Activated naive CD4-positive, alpha-beta T cell treated with anti-CD3 and anti-CD28 coated beads, Interleukin-2, amount 50 U/mL, for 24 hours (primary cell): ENCODE results near the gene NDUFB10.

ENCODE experiments used
- H3K27ac Mint-ChIP-seq: one replicate; pipeline ENCODE4 v1.8.0; 2021; ENCODE audit warnings: mild to moderate bottlenecking, mixed read lengths
- H3K27me3 Mint-ChIP-seq: one replicate; pipeline ENCODE4 v1.8.0; 2021; ENCODE audit warnings: mixed read lengths
- H3K36me3 Mint-ChIP-seq: one replicate; pipeline ENCODE4 v1.8.0; 2021; ENCODE audit warnings: mixed read lengths
- H3K4me1 Mint-ChIP-seq: one replicate; pipeline ENCODE4 v1.8.0; 2021; ENCODE audit warnings: mixed read lengths
- H3K4me3 Mint-ChIP-seq: one replicate; pipeline ENCODE4 v1.8.0; 2021; ENCODE audit warnings: mild to moderate bottlenecking, mixed read lengths
- H3K9me3 Mint-ChIP-seq: one replicate; pipeline ENCODE4 v1.8.0; 2021; ENCODE audit warnings: mixed read lengths

The NDUFB10 gene

GRCh38 chr16:1982991-1983543 is 23.7 kb downstream of the NDUFB10 start:
- peaks cover 2% of the 10 kb centered on the region for H3K27me3 Mint-ChIP-seq
- peak overlapping the region; percentile 81 for H3K4me3 Mint-ChIP-seq
- H3K9me3 Mint-ChIP-seq = no peaks in the 10 kb centered on the region
- H3K4me1 Mint-ChIP-seq = peaks cover 14% of the 10 kb centered on the region
- H3K27ac Mint-ChIP-seq = peak overlapping the region; percentile 55
- H3K36me3 Mint-ChIP-seq = peaks cover 4% of the 10 kb centered on the region

DNA sequence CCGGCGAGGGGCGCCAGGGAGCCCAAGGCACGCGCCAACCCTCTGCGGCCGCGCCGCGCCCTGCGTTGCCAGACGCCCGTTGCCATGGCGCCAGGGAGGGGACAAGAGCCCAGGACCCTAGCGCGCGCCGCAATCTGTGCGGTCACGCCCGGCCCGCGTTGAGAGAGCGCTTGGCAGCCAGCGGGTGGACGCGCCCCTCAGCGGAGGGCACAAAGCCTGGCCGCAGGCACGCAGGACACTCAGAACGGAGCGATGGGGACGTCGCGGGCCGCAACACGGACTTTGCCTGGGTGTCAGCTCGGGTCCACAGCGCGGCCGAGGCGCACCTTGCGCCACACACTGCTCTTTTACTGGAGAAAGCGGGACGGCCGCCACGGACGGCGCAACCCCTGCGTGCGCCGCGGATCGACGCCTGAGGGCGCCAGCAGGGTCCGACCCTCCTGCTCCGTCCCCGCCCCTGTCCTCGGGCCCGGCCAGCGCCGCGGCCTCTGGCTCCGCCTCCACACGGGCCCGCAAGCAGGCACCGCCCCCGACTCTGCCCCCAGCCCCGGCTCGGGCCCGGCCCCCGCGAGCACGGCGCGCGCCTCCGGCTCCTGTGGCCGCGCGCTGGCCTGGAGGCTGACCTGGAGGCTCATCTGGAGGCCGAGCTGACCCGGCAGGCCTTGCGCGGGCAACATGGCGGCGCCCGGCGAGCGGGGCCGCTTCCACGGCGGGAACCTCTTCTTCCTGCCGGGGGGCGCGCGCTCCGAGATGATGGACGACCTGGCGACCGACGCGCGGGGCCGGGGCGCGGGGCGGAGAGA is 24.4 kb downstream of the NDUFB10 start, which contains the start of gene GFER:
GFER (plus strand) TSS at position 650 of the 803 bp plus-strand sequence; CDS start at position 676, 26 bp downstream.
- peak within 1 kb of the TSS; percentile 55 for H3K27ac Mint-ChIP-seq
- peaks cover 17% of the 10 kb centered on the region for H3K4me1 Mint-ChIP-seq
- peak within 1 kb of the TSS; percentile 81 for H3K4me3 Mint-ChIP-seq

GRCh38 chr16:1984347-1985225 is 25.2 kb downstream of the NDUFB10 start:
- peaks cover 20% of the 10 kb centered on the region for H3K4me1 Mint-ChIP-seq
- no peaks in the 10 kb centered on the region for H3K9me3 Mint-ChIP-seq
- H3K4me3 Mint-ChIP-seq = peak overlapping the region; percentile 80
- H3K36me3 Mint-ChIP-seq = peaks cover 3% of the 10 kb centered on the region
- H3K27me3 Mint-ChIP-seq = peaks cover 11% of the 10 kb centered on the region
- no peak overlapping the region for H3K27ac Mint-ChIP-seq

More for the DNA sequence above, 24.4 kb downstream of the NDUFB10 start, which contains the start of gene GFER:
- H3K27me3 Mint-ChIP-seq = peaks cover 5% of the 10 kb centered on the region
- H3K9me3 Mint-ChIP-seq = no peaks in the 10 kb centered on the region
- peaks cover 4% of the 10 kb centered on the region for H3K36me3 Mint-ChIP-seq

DNA sequence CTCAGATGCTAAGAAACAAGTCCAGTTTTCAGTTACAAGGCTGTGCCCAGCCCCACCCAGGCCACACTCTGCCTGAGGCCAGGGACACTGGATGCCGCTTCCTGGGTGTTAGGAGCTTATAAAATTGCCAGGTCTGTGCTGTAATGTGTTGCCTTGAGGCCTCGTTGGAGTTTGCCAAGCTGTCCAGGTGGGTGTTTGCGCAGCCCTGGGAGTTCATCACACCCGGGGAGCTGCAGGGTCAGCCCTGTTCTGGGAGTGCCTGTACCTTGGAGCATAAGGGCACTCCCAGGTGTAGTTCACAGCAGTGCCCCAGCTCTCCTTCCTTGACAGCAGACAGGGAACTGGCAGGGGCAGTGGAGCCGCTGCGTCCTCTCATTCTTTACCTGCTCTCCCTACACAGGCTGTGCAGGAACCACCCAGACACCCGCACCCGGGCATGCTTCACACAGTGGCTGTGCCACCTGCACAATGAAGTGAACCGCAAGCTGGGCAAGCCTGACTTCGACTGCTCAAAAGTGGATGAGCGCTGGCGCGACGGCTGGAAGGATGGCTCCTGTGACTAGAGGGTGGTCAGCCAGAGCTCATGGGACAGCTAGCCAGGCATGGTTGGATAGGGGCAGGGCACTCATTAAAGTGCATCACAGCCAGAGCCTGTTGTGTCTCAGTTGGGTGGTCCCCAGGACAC is 26.3 kb downstream of the NDUFB10 start:
- Mint-ChIP-seq H3K27me3 (peaks cover 11% of the 10 kb centered on the region), H3K9me3 (no peaks in the 10 kb centered on the region), H3K36me3 (peaks cover 3% of the 10 kb centered on the region), H3K27ac (peak overlapping the region; percentile 30), H3K4me1 (peaks cover 20% of the 10 kb centered on the region), H3K4me3 (peak overlapping the region; percentile 80)

GRCh38 chr16:1987198-1987597 is 27.9 kb downstream of the NDUFB10 start:
- Mint-ChIP-seq H3K27ac (no peak overlapping the region), H3K4me3 (no peak overlapping the region), H3K9me3 (no peaks in the 10 kb centered on the region), H3K36me3 (peaks cover 3% of the 10 kb centered on the region), H3K4me1 (peaks cover 31% of the 10 kb centered on the region), H3K27me3 (peaks cover 9% of the 10 kb centered on the region)

DNA sequence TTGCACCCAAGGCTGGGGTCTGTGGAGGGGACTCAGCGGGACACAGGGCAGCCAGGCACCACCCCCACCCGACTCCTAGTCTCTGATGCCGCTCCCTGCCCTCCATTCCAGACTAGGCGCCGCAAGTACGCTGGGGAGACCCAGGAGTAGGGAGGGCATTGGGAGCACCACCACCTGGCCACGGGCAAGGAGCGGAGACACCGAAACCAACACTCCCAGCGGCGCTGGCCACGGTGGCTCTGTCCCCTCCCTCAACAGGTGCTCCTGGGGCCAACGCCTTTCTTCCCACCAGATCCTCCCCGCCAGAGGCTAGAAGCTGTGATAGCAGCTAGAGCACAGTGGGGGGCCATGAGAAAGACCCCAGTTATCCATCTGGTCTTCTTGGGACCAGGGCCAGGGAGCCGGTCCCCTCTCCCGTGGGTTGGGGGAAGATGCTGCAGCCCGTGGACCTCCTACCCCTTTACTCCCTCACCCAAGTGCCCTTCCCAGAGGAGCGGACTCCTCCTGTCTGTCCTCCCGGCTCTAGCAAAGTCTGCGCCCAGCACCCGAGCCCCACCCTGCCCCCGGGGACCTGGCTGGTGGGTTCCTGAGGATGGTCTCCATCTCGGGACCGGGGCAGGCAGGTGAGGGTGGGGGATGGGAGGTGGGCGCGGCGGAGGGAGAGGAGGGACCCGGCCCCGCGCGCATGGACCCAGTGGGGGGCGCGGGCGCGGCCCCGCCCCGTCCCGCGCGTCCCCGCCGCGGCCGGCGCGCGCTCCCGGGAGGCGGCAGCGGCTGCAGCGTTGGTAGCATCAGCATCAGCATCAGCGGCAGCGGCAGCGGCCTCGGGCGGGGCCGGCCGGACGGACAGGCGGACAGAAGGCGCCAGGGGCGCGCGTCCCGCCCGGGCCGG is 30.1 kb downstream of the NDUFB10 start, which contains the start of gene SYNGR3:
SYNGR3 (plus strand) TSS at position 762 of the 892 bp plus-strand sequence. CDS start 133 bp downstream, outside the sequence.
- peaks cover 3% of the 10 kb centered on the region for H3K36me3 Mint-ChIP-seq
- peak within 1 kb of the TSS; percentile 77 for H3K4me3 Mint-ChIP-seq
- H3K4me1 Mint-ChIP-seq = peaks cover 29% of the 10 kb centered on the region
- peaks cover 9% of the 10 kb centered on the region for H3K27me3 Mint-ChIP-seq
- H3K27ac Mint-ChIP-seq = no peak within 1 kb of the TSS
- H3K9me3 Mint-ChIP-seq = no peaks in the 10 kb centered on the region

- no peak overlapping the region for H3K27ac Mint-ChIP-seq
Measured at GRCh38 chr16:1990101-1990350, 30.7 kb downstream of the NDUFB10 start.

GRCh38 chr16:1990351-1991134 is 31.2 kb downstream of the NDUFB10 start:
- Mint-ChIP-seq H3K9me3 (no peaks in the 10 kb centered on the region), H3K4me3 (peak overlapping the region; percentile 77), H3K27ac (no peak overlapping the region), H3K36me3 (peaks cover 3% of the 10 kb centered on the region), H3K4me1 (peaks cover 21% of the 10 kb centered on the region), H3K27me3 (peaks cover 9% of the 10 kb centered on the region)

More at GRCh38 chr16:1990101-1990350, 30.7 kb downstream of the NDUFB10 start:
- Mint-ChIP-seq H3K4me3 (no peak overlapping the region), H3K36me3 (peaks cover 3% of the 10 kb centered on the region), H3K4me1 (peaks cover 24% of the 10 kb centered on the region), H3K9me3 (no peaks in the 10 kb centered on the region), H3K27me3 (peaks cover 9% of the 10 kb centered on the region)

DNA sequence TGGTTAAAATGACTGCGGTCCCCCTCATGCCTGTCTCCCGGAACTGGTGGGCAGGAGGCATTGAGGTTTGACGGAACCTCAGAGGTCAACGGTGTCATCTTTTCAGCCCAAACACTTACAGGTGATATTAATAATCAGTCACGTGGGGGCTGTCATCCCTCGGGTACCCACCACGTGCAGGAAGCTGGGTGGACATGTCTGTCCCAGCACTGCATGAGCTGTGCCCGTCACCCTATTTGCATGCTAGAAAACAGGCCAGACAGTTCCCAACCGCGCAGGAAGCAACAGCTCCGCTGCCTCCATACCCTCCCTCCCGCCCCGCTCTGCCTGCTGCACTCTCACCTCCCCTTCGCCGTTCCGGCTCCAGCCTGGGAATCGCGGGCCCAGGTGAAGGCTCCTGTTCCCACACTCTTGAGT is 31.8 kb downstream of the NDUFB10 start:
- peak overlapping the region; percentile 77 for H3K4me3 Mint-ChIP-seq

DNA sequence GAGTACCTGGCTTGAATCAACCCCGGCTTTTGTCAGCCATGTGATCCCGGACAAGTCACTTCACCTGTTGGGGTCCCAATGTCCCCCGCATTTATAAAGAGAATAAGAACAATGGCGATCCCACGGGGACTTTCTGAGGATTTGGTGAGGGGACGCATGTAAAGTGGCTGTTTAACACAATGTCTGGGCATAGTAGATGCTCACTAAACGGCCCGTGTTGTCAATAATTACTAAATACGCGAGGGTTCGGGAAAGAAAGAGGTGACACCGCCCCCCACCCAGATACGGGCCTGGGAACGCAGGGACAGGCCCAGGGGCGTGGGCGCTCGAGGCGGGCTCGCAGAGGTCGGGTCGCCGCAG is 32.2 kb downstream of the NDUFB10 start:
- peaks cover 2% of the 10 kb centered on the region for H3K36me3 Mint-ChIP-seq
- peaks cover 21% of the 10 kb centered on the region for H3K4me1 Mint-ChIP-seq

More for the DNA sequence above, 31.8 kb downstream of the NDUFB10 start:
- H3K27ac Mint-ChIP-seq = peak overlapping the region; percentile 30
- H3K9me3 Mint-ChIP-seq = no peaks in the 10 kb centered on the region
- H3K4me1 Mint-ChIP-seq = peaks cover 21% of the 10 kb centered on the region
- peaks cover 3% of the 10 kb centered on the region for H3K36me3 Mint-ChIP-seq
- H3K27me3 Mint-ChIP-seq = peaks cover 9% of the 10 kb centered on the region

GRCh38 chr16:1991948-1992703 is 32.8 kb downstream of the NDUFB10 start:
- no peaks in the 10 kb centered on the region for H3K9me3 Mint-ChIP-seq
- H3K4me1 Mint-ChIP-seq = peaks cover 21% of the 10 kb centered on the region
- peaks cover 9% of the 10 kb centered on the region for H3K27me3 Mint-ChIP-seq
- no peaks in the 10 kb centered on the region for H3K36me3 Mint-ChIP-seq
- H3K27ac Mint-ChIP-seq = no peak overlapping the region
- peak overlapping the region; percentile 77 for H3K4me3 Mint-ChIP-seq

More for the DNA sequence above, 32.2 kb downstream of the NDUFB10 start:
- Mint-ChIP-seq H3K9me3 (no peaks in the 10 kb centered on the region), H3K27ac (no peak overlapping the region), H3K4me3 (peak overlapping the region; percentile 77), H3K27me3 (peaks cover 9% of the 10 kb centered on the region)

GRCh38 chr16:1992704-1993317 is 33.5 kb downstream of the NDUFB10 start:
- Mint-ChIP-seq H3K27me3 (peaks cover 9% of the 10 kb centered on the region), H3K4me1 (peaks cover 21% of the 10 kb centered on the region), H3K36me3 (peaks cover 2% of the 10 kb centered on the region), H3K27ac (no peak overlapping the region), H3K9me3 (no peaks in the 10 kb centered on the region), H3K4me3 (no peak overlapping the region)

GRCh38 chr16:1993731-1994131 is 34.4 kb downstream of the NDUFB10 start:
- Mint-ChIP-seq H3K27ac (no peak overlapping the region), H3K36me3 (peaks cover 4% of the 10 kb centered on the region), H3K9me3 (no peaks in the 10 kb centered on the region), H3K4me3 (no peak overlapping the region), H3K4me1 (peaks cover 18% of the 10 kb centered on the region), H3K27me3 (peaks cover 6% of the 10 kb centered on the region)
